Measurements from ENCODE around the gene OSTM1. TPM values are rescaled to one million over a fixed set of nuclear protein-coding genes. Genes with fewer than 3 reads are reported as not detected.
"Not testable (repeated sequence)": the region's sequence is repeated elsewhere in the genome, so short reads cannot be mapped to it uniquely, and the experiment has no call there.

Gene OSTM1
- total RNA-seq, 1 experiment from 2014 or later = 19.7 TPM

DNA sequence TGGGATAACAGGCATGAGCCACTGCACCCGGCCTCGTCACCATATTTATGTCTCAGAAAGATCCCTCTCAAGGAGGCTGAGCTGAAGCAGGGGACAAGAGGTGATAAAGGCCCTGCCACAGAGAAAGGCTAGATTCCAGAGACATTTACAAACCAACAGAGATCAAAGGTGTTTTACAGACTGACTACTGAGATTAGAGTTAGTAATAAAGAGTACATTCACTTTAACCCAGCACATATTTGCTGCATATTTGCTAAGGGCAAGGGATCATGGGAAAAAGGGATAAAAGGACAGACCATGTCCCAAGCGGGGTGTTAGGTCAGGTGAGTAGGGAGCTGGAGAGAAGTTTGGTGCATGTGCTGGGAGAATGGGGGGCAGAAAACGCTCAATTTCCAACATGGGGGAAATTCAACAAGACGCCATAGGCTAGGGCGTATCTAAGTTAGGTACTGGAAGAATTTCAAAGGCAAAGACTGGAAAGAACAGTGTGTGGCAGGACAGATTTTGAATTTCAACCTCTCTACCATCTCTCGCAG, 72.8 kb downstream of the OSTM1 start:
- TF ChIP-seq EZH2 (IDR thresholded peaks at IDR 0.05; ENCODE audit: borderline replicate concordance, low read depth, low read length, poor library complexity, severe bottlenecking) = no peak
- TF ChIP-seq, protein P1, sequence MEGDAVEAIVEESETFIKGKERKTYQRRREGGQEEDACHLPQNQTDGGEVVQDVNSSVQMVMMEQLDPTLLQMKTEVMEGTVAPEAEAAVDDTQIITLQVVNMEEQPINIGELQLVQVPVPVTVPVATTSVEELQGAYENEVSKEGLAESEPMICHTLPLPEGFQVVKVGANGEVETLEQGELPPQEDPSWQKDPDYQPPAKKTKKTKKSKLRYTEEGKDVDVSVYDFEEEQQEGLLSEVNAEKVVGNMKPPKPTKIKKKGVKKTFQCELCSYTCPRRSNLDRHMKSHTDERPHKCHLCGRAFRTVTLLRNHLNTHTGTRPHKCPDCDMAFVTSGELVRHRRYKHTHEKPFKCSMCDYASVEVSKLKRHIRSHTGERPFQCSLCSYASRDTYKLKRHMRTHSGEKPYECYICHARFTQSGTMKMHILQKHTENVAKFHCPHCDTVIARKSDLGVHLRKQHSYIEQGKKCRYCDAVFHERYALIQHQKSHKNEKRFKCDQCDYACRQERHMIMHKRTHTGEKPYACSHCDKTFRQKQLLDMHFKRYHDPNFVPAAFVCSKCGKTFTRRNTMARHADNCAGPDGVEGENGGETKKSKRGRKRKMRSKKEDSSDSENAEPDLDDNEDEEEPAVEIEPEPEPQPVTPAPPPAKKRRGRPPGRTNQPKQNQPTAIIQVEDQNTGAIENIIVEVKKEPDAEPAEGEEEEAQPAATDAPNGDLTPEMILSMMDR (conservative IDR thresholded peaks at IDR 0.05; ENCODE audit: low read depth, low read length) = no peak
- POLR2A ChIA-PET (ENCODE audit: low non-redundant PET) = no interaction called here
- no peak overlapping the region for H3K27ac ChIP-seq (ENCODE audit: low read depth, low read length, poor library complexity, severe bottlenecking)
- CTCF ChIA-PET = no interaction called here
- no peaks in the 10 kb centered on the region for H3K36me3 ChIP-seq (ENCODE audit: insufficient read depth, low read length, poor library complexity, severe bottlenecking)
- intact Hi-C loops (cut with micrococcal nuclease; ENCODE audit: unreplicated experiment) = no loop called here
- no peak overlapping the region for H3K4me3 ChIP-seq (ENCODE audit: low read depth, low read length, poor library complexity, severe bottlenecking)
- H3K9me3 ChIP-seq (ENCODE audit: low read depth, low read length, poor library complexity, severe bottlenecking) = no peaks in the 10 kb centered on the region
- BruUV-seq (replicated peaks) = no TSS peak
- no peak for DNase-seq (ENCODE audit: low spot score)
- H3K27me3 ChIP-seq (replicated peaks; ENCODE audit: insufficient read depth, low read depth, low read length, poor library complexity) = peaks cover 25% of the 10 kb centered on the region
- no peaks in the 10 kb centered on the region for H3K4me1 ChIP-seq (ENCODE audit: insufficient read depth, low read length, poor library complexity, severe bottlenecking)

DNA sequence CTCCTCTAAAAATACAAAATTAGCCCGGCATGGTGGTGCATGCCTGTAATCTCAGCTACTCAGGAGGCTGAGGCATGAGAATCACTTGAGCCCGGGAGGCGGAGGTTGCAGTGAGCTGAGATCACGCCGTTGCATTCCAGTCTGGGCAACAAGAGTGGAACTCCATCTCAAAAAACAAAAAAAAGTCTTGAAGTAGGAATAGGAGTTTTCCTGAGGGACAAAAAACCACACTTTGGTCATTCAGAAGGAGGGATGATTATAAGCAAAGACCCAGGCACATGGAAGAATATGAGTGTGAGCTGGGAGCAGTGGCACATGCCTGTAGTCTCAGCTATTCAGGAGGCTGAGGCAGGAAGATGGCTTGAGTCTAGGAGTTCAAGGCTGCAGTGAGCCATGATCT, 74.3 kb downstream of the OSTM1 start:
- CTCF ChIA-PET; DNase-seq (ENCODE audit: low spot score); H3K9me3 ChIP-seq (ENCODE audit: low read depth, low read length, poor library complexity, severe bottlenecking); H3K4me1 ChIP-seq (ENCODE audit: insufficient read depth, low read length, poor library complexity, severe bottlenecking); intact Hi-C loops (cut with micrococcal nuclease; ENCODE audit: unreplicated experiment); H3K27ac ChIP-seq (ENCODE audit: low read depth, low read length, poor library complexity, severe bottlenecking); H3K4me3 ChIP-seq (ENCODE audit: low read depth, low read length, poor library complexity, severe bottlenecking); POLR2A ChIA-PET (ENCODE audit: low non-redundant PET); H3K36me3 ChIP-seq (ENCODE audit: insufficient read depth, low read length, poor library complexity, severe bottlenecking); BruUV-seq (replicated peaks): not testable (repeated sequence)
- H3K27me3 ChIP-seq (replicated peaks; ENCODE audit: insufficient read depth, low read depth, low read length, poor library complexity) = peaks cover 28% of the 10 kb centered on the region

DNA sequence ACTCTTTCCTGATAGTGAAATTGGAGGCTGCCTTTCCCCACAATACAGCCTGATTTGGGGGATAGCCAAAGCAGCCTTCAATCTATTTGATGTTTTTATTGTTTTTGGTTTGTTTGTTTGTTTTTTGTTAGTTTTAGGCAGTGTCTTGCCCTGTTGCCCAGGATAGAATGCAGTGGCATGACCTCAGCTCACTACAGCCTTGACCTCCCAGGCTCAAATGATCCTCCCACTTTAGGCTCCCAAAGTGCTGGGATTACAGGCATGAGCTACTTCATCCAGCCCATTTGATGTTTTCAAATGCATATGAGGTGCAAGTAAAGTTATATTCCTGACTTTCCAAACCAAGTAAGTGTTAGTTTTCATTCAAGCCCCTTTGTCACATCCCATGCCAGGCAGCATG, 75.2 kb downstream of the OSTM1 start:
- BruUV-seq (replicated peaks) = no TSS peak
- no peak for DNase-seq (ENCODE audit: low spot score)
- no peak overlapping the region for H3K27ac ChIP-seq (ENCODE audit: low read depth, low read length, poor library complexity, severe bottlenecking)
- intact Hi-C loops (cut with micrococcal nuclease; ENCODE audit: unreplicated experiment) = no loop called here
- POLR2A ChIA-PET (ENCODE audit: low non-redundant PET) = no interaction called here
- no peak overlapping the region for H3K4me3 ChIP-seq (ENCODE audit: low read depth, low read length, poor library complexity, severe bottlenecking)
- peaks cover 28% of the 10 kb centered on the region for H3K27me3 ChIP-seq (replicated peaks; ENCODE audit: insufficient read depth, low read depth, low read length, poor library complexity)
- H3K4me1 ChIP-seq (ENCODE audit: insufficient read depth, low read length, poor library complexity, severe bottlenecking) = no peaks in the 10 kb centered on the region
- H3K9me3 ChIP-seq (ENCODE audit: low read depth, low read length, poor library complexity, severe bottlenecking) = no peaks in the 10 kb centered on the region
- CTCF ChIA-PET = no interaction called here
- TF ChIP-seq, protein P1 (conservative IDR thresholded peaks at IDR 0.05; ENCODE audit: low read depth, low read length) = no peak
- no peak for TF ChIP-seq EZH2 (IDR thresholded peaks at IDR 0.05; ENCODE audit: borderline replicate concordance, low read depth, low read length, poor library complexity, severe bottlenecking)
- no peaks in the 10 kb centered on the region for H3K36me3 ChIP-seq (ENCODE audit: insufficient read depth, low read length, poor library complexity, severe bottlenecking)

DNA sequence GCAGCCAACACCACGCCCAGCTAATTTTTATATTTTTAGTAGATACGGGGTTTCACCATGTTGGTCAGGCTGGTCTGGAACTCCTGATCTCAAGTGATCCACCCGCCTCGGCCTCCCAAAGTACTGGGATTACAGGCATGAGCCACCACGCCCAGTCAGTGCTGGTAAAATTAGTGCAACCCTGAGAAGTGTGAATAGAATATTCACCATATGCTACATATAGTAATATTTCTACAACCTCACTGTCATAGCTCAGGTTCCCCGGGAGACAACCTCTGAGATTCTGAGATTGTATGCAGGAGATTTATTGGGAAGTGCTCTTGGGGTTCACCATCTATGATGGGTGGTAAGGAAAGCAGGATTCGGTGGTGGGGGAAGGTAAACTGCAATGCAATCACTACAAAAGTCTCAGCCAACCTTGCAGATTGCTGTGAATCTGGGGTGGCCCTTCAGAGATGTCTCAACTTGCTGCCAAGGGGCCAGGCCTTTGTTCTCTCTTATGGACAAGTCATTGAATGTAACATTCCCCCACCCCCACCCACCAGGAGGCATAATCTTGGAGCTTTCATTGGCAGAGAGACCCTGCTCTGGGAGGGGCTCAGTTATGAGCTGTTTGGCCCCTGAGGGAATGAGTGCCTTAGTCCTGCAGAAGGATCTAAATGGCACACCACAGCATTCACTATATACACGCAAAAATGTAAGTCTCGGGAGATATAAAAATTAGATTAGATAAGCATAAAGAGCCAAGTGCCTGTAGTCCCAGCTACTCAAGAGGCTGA, 82.6 kb downstream of the OSTM1 start:
- Histone ChIP-seq H3K9me3 (ENCODE audit: low read depth, low read length, poor library complexity, severe bottlenecking) (no peaks in the 10 kb centered on the region), H3K36me3 (ENCODE audit: insufficient read depth, low read length, poor library complexity, severe bottlenecking) (no peaks in the 10 kb centered on the region), H3K27ac (ENCODE audit: low read depth, low read length, poor library complexity, severe bottlenecking) (no peak overlapping the region), H3K27me3 (replicated peaks; ENCODE audit: insufficient read depth, low read depth, low read length, poor library complexity) (peaks cover 5% of the 10 kb centered on the region), H3K4me3 (ENCODE audit: low read depth, low read length, poor library complexity, severe bottlenecking) (no peak overlapping the region), H3K4me1 (ENCODE audit: insufficient read depth, low read length, poor library complexity, severe bottlenecking) (no peaks in the 10 kb centered on the region)
- BruUV-seq (replicated peaks) = no TSS peak
- intact Hi-C loops (cut with micrococcal nuclease; ENCODE audit: unreplicated experiment) = no loop called here
- TF ChIP-seq, protein P1 (conservative IDR thresholded peaks at IDR 0.05; ENCODE audit: low read depth, low read length) = no peak
- no peak for TF ChIP-seq EZH2 (IDR thresholded peaks at IDR 0.05; ENCODE audit: borderline replicate concordance, low read depth, low read length, poor library complexity, severe bottlenecking)
- CTCF ChIA-PET = no interaction called here
- POLR2A ChIA-PET (ENCODE audit: low non-redundant PET) = no interaction called here
- DNase-seq (ENCODE audit: low spot score) = no peak

All from A673 (cell line).